ENCODE measurements around the gene NEMP1. TPM values are rescaled to one million over a fixed set of nuclear protein-coding genes. Genes with fewer than 3 reads are reported as not detected.

Gene NEMP1
- total and polyA plus RNA-seq, 3 experiments from 2014 or later = 3.8 to 50.9 (median 50.5) TPM

DNA sequence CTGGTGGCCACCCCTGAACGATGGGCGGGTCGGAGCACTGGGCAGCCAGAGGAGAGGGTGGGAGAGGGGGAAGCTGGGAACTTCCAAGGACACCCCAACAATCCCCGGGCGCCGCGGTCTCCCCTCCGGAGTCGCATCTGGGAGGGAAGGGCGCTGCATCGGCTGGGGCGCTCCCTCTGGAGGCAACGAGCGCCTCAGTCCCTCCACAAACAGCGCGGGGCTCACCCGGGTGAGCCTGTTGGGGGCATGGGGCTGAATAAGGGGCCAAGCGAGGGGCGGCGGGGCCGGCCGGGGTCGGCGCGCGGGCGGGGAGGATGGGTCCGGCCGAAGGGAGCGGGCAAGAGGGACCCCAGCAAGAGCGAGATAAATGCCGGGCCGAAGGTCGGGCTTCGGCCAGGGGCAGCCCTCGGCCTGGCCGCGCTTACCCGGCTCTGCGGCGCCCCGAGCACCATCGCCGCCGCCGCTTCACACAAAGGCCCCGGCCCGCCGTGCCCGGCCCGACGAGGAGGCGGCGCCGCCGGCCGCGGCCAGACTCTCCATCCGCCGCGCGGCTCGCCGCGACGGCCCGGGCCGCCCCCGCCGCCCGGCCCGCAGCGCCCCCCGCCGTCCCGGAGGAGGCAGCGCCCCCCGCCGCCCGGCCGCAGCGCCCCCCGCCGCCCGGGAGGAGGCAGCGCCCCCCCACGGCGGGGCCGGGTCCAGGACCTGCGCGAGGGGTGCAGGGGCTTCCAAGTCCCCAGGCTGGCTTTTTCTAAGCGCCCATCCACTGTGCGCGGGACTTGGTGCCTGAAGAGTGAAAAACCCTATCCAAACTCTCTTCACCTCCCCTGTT, 72.4 kb downstream of the NEMP1 start, which contains the start of gene ZBTB39:
Gene ZBTB39, minus strand, starts transcription at position 567 of the 829 bp plus-strand sequence. CDS start 1,629 bp downstream, outside the sequence.
- DNase-seq = peak; percentile 61 to 78 (median 65)
- peak within 1 kb of the TSS; percentile 84 to 96 (median 90) for H3K27ac Mint-ChIP-seq
- no peaks in the 10 kb centered on the region for H3K27me3 ChIP-seq (ENCODE audit: insufficient read depth, low read length, poor library complexity, severe bottlenecking)
- CTCF ChIA-PET = interaction anchor here (1.2 to 3.7 kb wide), 6 partner anchors 10 to 249 kb away, joined by 3 to 19 read pairs (median 4); partner anchors contain the start of gene STAT6
- H3K9me3 ChIP-seq (ENCODE audit: low read length) = no peaks in the 10 kb centered on the region
- no peaks in the 10 kb centered on the region for H3K27me3 Mint-ChIP-seq
- POLR2A ChIA-PET = interaction anchor here (1.2 kb wide), 1 partner anchor 106 kb away, joined by 10 read pairs; no protein-coding TSS in a partner anchor
- H3K36me3 Mint-ChIP-seq = peaks cover 4 to 43% (median 7%) of the 10 kb centered on the region in 3 donors
- peaks cover 56% of the 10 kb centered on the region for H3K4me1 ChIP-seq (ENCODE audit: insufficient read depth, low read length)
- peak within 1 kb of the TSS; percentile 88 to 96 (median 92) for H3K4me3 Mint-ChIP-seq
- peak within 1 kb of the TSS; percentile 66 for H3K4me3 ChIP-seq (ENCODE audit: low read length)
- peaks cover 47 to 68% (median 63%) of the 10 kb centered on the region in 3 donors for H3K4me1 Mint-ChIP-seq
- no peaks in the 10 kb centered on the region for H3K9me3 Mint-ChIP-seq
- H3K36me3 ChIP-seq (ENCODE audit: insufficient read depth, low read length) = peaks cover 22% of the 10 kb centered on the region
- peak within 1 kb of the TSS; percentile 55 for H3K27ac ChIP-seq (ENCODE audit: low read depth, low read length)

Other genes with a start within 250 kb of the NEMP1 start
- gene SDR9C7, start 144.4 kb downstream of the NEMP1 start, total RNA-seq = not detected
- not detected for gene SDR9C7, start 144.4 kb downstream of the NEMP1 start, polyA plus RNA-seq
- under 1 TPM; 0.13 to 0.31 TPM for gene RDH16, start 121.2 kb downstream of the NEMP1 start, total RNA-seq
- gene RDH16, start 121.2 kb downstream of the NEMP1 start, polyA plus RNA-seq = 0.20 TPM
- 1 to 10 TPM; 9.1 to 9.3 TPM for gene ZBTB39, start 72.2 kb downstream of the NEMP1 start, total RNA-seq
- gene ZBTB39, start 72.2 kb downstream of the NEMP1 start, polyA plus RNA-seq = 2.0 TPM
- gene TAC3, start 62.3 kb downstream of the NEMP1 start, total RNA-seq = not detected
- not detected for gene TAC3, start 62.3 kb downstream of the NEMP1 start, polyA plus RNA-seq
- gene MYO1A, start 28.7 kb downstream of the NEMP1 start, total RNA-seq = under 1 TPM; 0.51 to 0.70 TPM
- gene MYO1A, start 28.7 kb downstream of the NEMP1 start, polyA plus RNA-seq = 0.40 TPM
- gene NAB2, start 10.3 kb upstream of the NEMP1 start, total RNA-seq = 10 to 100 TPM; 37.7 to 40.1 TPM
- gene NAB2, start 10.3 kb upstream of the NEMP1 start, polyA plus RNA-seq = 1.6 TPM
- gene STAT6, start 32.6 kb upstream of the NEMP1 start, total RNA-seq = 100 to 1,000 TPM; 262 to 265 TPM
- gene STAT6, start 32.6 kb upstream of the NEMP1 start, polyA plus RNA-seq = 82.8 TPM
- 1 to 10 TPM; 2.3 to 2.5 TPM for gene LRP1, start 49.7 kb upstream of the NEMP1 start, total RNA-seq
- 0.29 TPM for gene LRP1, start 49.7 kb upstream of the NEMP1 start, polyA plus RNA-seq
- gene LRP1-AS, start 68.8 kb upstream of the NEMP1 start, total RNA-seq = not detected
- not detected for gene LRP1-AS, start 68.8 kb upstream of the NEMP1 start, polyA plus RNA-seq
- gene NXPH4, start 138.0 kb upstream of the NEMP1 start, total RNA-seq = under 1 TPM; 0.22 to 0.47 TPM
- gene NXPH4, start 138.0 kb upstream of the NEMP1 start, polyA plus RNA-seq = not detected
- 100 to 1,000 TPM; 349 to 352 TPM for gene SHMT2, start 150.9 kb upstream of the NEMP1 start, total RNA-seq
- 34.7 TPM for gene SHMT2, start 150.9 kb upstream of the NEMP1 start, polyA plus RNA-seq
- gene STAC3, start 172.4 kb upstream of the NEMP1 start, total RNA-seq = 1 to 10 TPM in 1 of 2 experiments, under 1 TPM in 1; 0.96 to 1.4 TPM
- not detected for gene STAC3, start 172.4 kb upstream of the NEMP1 start, polyA plus RNA-seq